KBM-7 (cell line): ENCODE data around the gene DNAJC4.

Source experiments
- DNase-seq: peaks from one replicate; pipeline ENCODE4 v3.0.0-alpha.2; 2015
- in situ Hi-C: fragments of 300-500 bp; cut with MboI; formaldehyde crosslinking; loops from 2 replicates; pipeline ENCODE4 v1.14.3; 2020; ENCODE audit warnings: low sequenced_read_pairs, low pct_unique_long_range_greater_than_20kb, mixed read lengths

DNAJC4 gene

DNA sequence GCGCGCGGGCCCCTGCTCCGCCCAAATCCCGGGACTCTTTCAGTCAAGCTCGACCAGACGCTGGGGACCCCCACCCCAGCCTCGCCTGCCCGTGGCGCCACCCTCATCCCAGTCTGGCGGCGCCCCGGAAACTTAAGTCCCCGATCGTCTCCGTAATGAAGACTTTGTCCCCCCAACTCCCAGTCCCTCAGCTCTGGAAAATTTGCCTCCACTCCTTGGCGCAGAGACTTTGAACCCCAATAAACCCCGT is 21.3 kb downstream of the DNAJC4 start:
- DNase-seq: no peak

DNA sequence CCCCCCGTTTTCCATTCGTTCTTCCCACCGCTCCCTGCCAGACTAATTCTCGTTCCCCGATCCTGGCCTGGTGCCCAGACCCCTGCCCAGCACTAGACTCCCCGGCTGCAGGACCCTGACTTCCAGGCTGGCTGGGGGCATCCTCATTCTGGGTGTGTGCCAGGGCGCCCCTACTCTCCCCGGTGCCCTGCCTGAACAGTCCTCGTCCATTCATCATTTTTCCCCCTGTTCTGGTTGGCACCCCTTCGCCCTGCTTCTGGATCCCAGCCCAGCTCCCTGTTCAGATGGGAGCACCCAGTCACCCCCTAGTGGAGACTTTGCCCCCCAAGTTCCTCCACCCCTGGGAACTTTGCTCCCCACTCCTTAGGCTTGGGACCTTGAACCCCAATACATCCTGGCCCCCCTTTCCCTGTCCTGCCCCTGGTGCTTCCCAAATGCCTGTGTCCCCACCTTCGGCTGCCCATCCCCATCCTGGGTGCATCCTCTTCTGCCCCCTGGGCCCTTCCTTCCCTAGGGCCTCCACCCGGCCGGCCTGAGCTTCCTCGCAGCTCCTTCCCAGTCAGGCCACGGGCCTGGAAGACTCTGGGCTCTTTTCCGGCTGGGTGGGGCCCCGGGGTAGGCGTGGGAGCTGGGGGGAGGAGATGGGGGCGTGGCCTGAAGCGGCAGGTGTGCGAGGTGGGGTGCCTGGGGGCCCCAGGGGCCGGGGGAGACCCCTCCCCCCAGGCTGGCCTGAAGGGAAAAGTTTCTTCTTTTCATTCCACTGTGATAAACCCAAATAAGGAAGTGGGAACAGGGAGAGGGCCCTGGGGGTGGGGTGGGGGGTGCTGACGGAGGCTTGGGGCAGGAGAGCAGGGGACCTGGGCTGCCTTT is 21.9 kb downstream of the DNAJC4 start:
- DNase-seq: no peak
- in situ Hi-C loops: no loop called here

More for the DNA sequence above, 21.3 kb downstream of the DNAJC4 start:
- in situ Hi-C loops: no loop called here

DNA sequence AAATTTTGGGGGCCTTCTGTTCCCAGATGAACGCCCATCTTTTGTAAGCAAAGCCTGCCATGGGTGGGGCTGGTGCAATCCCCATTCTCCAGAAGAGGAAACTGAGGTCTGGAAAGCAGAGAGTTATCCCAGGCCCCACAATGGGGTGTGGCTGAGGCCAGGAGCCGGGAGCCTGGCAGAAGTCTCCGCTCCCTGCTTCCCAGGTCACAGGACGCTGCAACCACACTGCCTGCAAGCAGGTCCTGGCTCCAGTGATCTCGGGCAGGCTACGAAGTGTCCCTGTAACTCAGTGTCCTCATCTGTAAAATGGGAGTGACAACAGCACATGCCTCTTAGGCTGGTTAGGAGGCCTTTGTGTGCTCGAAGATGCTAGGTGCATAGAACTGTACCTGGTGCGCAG is 22.7 kb downstream of the DNAJC4 start:
- no peak for DNase-seq
- in situ Hi-C loops: no loop called here

GRCh38 chr11:64253481-64253880 is 23.1 kb downstream of the DNAJC4 start:
- no peak for DNase-seq
- in situ Hi-C loops: no loop called here

- in situ Hi-C loops: no loop called here
- DNase-seq: no peak
These were observed 24.0 kb downstream of the DNAJC4 start for GRCh38 chr11:64254326-64254725.

GRCh38 chr11:64255135-64256128 is 25.1 kb downstream of the DNAJC4 start:
- in situ Hi-C loops: no loop called here
- DNase-seq: no peak

DNA sequence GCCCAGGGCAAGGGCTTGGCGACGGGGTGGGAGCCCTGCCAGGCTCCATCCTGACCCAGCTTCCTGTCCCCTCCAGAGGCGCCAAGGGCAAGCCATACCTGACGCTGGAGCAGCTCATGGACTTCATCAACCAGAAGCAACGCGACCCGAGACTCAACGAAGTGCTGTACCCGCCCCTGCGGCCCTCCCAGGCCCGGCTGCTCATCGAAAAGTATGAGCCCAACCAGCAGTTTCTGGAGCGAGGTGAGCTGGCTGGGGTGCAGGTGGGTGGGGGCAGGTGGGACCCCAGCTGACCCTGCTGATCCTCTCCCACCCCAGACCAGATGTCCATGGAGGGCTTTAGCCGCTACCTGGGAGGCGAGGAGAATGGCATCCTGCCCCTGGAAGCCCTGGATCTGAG is 26.0 kb downstream of the DNAJC4 start:
- in situ Hi-C loops: no loop called here
- no peak for DNase-seq

DNA sequence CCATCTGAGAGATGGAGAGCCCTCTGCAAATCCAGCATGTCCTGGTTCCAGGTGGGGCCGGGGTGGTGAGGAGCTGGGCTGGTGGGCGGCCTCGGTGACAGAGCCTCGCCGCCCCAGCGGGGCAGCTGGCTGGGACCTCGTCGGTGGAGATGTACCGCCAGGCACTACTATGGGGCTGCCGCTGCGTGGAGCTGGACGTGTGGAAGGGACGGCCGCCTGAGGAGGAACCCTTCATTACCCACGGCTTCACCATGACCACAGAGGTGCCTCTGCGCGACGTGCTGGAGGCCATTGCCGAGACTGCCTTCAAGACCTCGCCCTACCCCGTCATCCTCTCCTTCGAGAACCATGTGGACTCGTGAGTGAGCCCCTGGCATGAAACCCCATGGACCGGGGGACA is 28.0 kb downstream of the DNAJC4 start:
- in situ Hi-C loops: no loop called here

DNA sequence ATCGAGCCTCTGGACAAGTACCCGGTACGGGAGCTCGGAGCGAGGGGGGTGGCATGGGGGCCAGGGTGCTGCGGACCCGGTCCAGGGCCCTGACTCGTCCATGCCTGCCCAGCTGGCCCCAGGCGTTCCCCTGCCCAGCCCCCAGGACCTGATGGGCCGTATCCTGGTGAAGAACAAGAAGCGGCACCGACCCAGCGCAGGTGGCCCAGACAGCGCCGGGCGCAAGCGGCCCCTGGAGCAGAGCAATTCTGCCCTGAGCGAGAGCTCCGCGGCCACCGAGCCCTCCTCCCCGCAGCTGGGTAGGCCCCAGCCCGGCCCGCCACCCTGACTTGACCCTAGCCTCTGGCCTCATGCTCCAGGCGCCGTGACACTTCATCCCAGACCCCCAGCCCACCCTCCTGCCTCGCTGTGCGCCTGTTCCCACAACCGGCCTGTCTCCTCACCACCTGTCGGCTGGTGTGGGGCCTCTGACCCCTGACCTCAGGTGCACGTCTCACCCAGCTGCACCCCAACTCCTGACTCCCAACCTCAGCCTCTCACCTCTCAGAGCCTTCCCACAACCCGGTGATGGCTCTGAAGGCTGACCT is 28.7 kb downstream of the DNAJC4 start:
- no peak for DNase-seq
- in situ Hi-C loops: no loop called here

More for the DNA sequence above, 28.0 kb downstream of the DNAJC4 start:
- DNase-seq: no peak

DNA sequence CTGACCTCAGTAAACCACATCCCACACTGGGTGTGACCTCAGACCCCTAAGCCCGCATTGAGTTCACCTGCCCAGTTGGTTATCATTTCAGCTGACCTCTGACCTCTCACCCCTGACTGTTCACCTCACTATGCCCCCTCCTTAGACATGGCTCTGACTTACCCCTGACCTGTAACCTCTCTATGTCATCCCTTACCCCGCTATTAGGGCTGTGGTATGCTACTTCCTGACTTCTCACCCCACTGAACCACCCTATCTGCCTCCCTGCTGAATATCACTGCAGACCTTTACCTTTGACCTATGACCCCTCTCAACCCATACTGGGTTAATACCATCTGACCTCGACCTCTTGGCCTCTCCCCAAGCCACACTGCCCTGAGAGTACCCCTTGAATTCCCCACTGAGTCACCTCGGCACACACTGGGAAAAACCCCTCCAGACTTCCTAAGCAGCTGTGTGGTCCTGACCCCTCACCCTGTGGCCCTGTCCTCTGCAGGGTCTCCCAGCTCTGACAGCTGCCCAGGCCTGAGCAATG is 29.3 kb downstream of the DNAJC4 start:
- in situ Hi-C loops: no loop called here
- no peak for DNase-seq

- in situ Hi-C loops: no loop called here
- no peak for DNase-seq
These were observed 29.9 kb downstream of the DNAJC4 start for GRCh38 chr11:64260147-64260708.

- DNase-seq: no peak
- in situ Hi-C loops: no loop called here
These were observed 31.3 kb downstream of the DNAJC4 start for GRCh38 chr11:64261556-64262080.

DNA sequence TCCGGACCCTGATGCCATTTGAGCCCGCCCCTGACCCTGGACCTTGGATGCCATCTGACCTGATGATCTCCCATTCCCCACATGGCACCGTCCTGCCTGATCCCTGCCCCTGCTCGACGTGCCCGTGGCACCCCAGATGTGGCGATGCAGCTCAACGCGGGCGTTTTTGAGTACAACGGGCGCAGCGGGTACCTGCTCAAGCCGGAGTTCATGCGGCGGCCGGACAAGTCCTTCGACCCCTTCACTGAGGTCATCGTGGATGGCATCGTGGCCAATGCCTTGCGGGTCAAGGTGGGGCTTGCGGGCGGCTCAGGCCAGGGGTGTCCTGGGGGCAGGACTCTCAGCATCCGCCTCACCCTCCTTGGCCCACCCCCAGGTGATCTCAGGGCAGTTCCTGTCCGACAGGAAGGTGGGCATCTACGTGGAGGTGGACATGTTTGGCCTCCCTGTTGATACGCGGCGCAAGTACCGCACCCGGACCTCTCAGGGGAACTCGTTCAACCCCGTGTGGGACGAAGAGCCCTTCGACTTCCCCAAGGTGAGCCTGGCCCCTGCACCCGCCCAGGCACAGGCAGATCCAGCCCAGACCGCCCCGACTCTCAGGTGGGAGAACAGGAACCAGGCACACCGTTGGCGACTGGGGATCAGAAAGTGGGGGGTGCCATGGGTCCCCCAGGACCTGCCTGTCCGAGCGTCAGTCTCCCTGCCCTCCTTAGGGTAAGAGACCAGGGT is 32.1 kb downstream of the DNAJC4 start:
- DNase-seq: no peak
- in situ Hi-C loops: no loop called here

GRCh38 chr11:64263021-64263946 is 32.9 kb downstream of the DNAJC4 start:
- no peak for DNase-seq
- in situ Hi-C loops: no loop called here

DNA sequence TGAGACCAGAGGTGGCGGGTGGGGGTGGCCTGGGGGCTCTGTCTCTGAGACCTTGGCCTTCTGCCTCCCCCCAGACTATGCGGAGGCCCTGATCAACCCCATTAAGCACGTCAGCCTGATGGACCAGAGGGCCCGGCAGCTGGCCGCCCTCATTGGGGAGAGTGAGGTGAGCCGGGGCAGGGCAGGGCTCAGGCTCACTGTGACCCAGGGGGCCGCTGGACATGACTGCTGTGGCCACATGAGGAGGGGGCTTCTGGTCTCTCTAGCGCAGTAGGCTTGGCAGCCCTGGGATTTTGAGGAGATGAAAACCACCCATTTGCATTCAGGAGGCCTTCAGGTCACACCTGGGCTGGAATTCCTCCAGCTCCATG is 33.6 kb downstream of the DNAJC4 start:
- no peak for DNase-seq
- in situ Hi-C loops: no loop called here

- DNase-seq: no peak
- in situ Hi-C loops: no loop called here
These were observed 34.1 kb downstream of the DNAJC4 start for GRCh38 chr11:64264371-64264852.
